NB4 (cell line): Measurements from ENCODE around the gene NR1D2.

Experiments used
- CTCF ChIP-seq: IDR thresholded peaks from one replicate; pipeline ENCODE4 v1.5.1; 2012; ENCODE audit warnings: low read depth, low read length
- MYC ChIP-seq: IDR thresholded peaks from 2 replicates; pipeline ENCODE4 v1.6.1; 2011; ENCODE audit warnings: low read depth, low read length
- POLR2A ChIP-seq: IDR thresholded peaks from 2 replicates; pipeline ENCODE4 v1.6.1; 2011; ENCODE audit warnings: mild to moderate bottlenecking; ENCODE audit not compliant: insufficient read length; ENCODE audit errors: extremely low read depth

GRCh38 chr3:23928524-23928923 is 16.6 kb upstream of the NR1D2 start:
- TF ChIP-seq CTCF, result no peak
- TF ChIP-seq POLR2A, result no peak
- no peak for TF ChIP-seq MYC
